ENCODE measurements around the gene C7orf25. TPM values are rescaled to one million over a fixed set of nuclear protein-coding genes. Genes with fewer than 3 reads are reported as not detected.
A peak's percentile ranks its signal among the peaks of the same experiment; 100 is the strongest.

C7orf25 gene
- total and polyA plus RNA-seq, 3 experiments from 2014 or later: 2.5 to 5.2 (median 4.6) TPM

GRCh38 chr7:42947521-42947920, 35.7 kb upstream of the C7orf25 start:
- H3K27ac ChIP-seq (ENCODE audit: low read depth, low read length): no peak overlapping the region
- DNase-seq: no peak
- no peaks in the 10 kb centered on the region for H3K4me1 ChIP-seq (ENCODE audit: insufficient read depth, low read length)
- Mint-ChIP-seq H3K9me3 (no peaks in the 10 kb centered on the region), H3K4me1 (peaks cover 2 to 9% (median 5%) of the 10 kb centered on the region in 3 donors), H3K4me3 (no peak overlapping the region), H3K27ac (no peak overlapping the region), H3K36me3 (no peaks in the 10 kb centered on the region), H3K27me3 (peaks cover 1 to 7% of the 10 kb centered on the region in 2 donors)
- no peaks in the 10 kb centered on the region for H3K9me3 ChIP-seq (ENCODE audit: low read length)
- no peaks in the 10 kb centered on the region for H3K36me3 ChIP-seq (ENCODE audit: insufficient read depth, low read length)
- ChIA-PET CTCF (no interaction called here), POLR2A (no interaction called here)
- no peaks in the 10 kb centered on the region for H3K27me3 ChIP-seq (ENCODE audit: insufficient read depth, low read length, poor library complexity, severe bottlenecking)
- no peak overlapping the region for H3K4me3 ChIP-seq (ENCODE audit: low read length)

- no peaks in the 10 kb centered on the region for H3K36me3 Mint-ChIP-seq
- H3K27ac Mint-ChIP-seq: no peak overlapping the region
- Histone ChIP-seq H3K27ac (ENCODE audit: low read depth, low read length) (no peak overlapping the region), H3K27me3 (ENCODE audit: insufficient read depth, low read length, poor library complexity, severe bottlenecking) (no peaks in the 10 kb centered on the region), H3K9me3 (ENCODE audit: low read length) (no peaks in the 10 kb centered on the region), H3K4me1 (ENCODE audit: insufficient read depth, low read length) (no peaks in the 10 kb centered on the region), H3K36me3 (ENCODE audit: insufficient read depth, low read length) (no peaks in the 10 kb centered on the region), H3K4me3 (ENCODE audit: low read length) (no peak overlapping the region)
- H3K9me3 Mint-ChIP-seq: no peaks in the 10 kb centered on the region
- H3K4me3 Mint-ChIP-seq: no peak overlapping the region
- H3K27me3 Mint-ChIP-seq: peaks cover 1 to 7% of the 10 kb centered on the region in 2 donors
- POLR2A ChIA-PET: no interaction called here
- DNase-seq: no peak
- CTCF ChIA-PET: no interaction called here
- H3K4me1 Mint-ChIP-seq: peaks cover 2 to 9% (median 5%) of the 10 kb centered on the region in 3 donors
These were observed 34.7 kb upstream of the C7orf25 start for GRCh38 chr7:42946627-42946950.

GRCh38 chr7:42945821-42946626, 34.2 kb upstream of the C7orf25 start:
- CTCF ChIA-PET: interaction anchor here (1.0 kb wide), 1 partner anchor 11 kb away, joined by 3 read pairs; no protein-coding TSS in a partner anchor
- H3K27ac ChIP-seq (ENCODE audit: low read depth, low read length): no peak overlapping the region
- H3K27ac Mint-ChIP-seq: peak overlapping the region in 1 of 8 donors; percentile 25
- H3K4me1 ChIP-seq (ENCODE audit: insufficient read depth, low read length): no peaks in the 10 kb centered on the region
- H3K9me3 Mint-ChIP-seq: no peaks in the 10 kb centered on the region
- no peaks in the 10 kb centered on the region for H3K36me3 Mint-ChIP-seq
- no peak for DNase-seq
- peaks cover 1 to 7% of the 10 kb centered on the region in 2 donors for H3K27me3 Mint-ChIP-seq
- no peaks in the 10 kb centered on the region for H3K9me3 ChIP-seq (ENCODE audit: low read length)
- no peak overlapping the region for H3K4me3 ChIP-seq (ENCODE audit: low read length)
- no peaks in the 10 kb centered on the region for H3K36me3 ChIP-seq (ENCODE audit: insufficient read depth, low read length)
- POLR2A ChIA-PET: no interaction called here
- H3K4me1 Mint-ChIP-seq: peaks cover 2 to 9% (median 5%) of the 10 kb centered on the region in 3 donors
- H3K27me3 ChIP-seq (ENCODE audit: insufficient read depth, low read length, poor library complexity, severe bottlenecking): no peaks in the 10 kb centered on the region
- peak overlapping the region in 2 of 7 donors; percentile 6 to 38 for H3K4me3 Mint-ChIP-seq

GRCh38 chr7:42940985-42941847, 29.3 kb upstream of the C7orf25 start:
- ChIA-PET POLR2A (interaction anchor here (0.6 kb wide), 1 partner anchor 52 kb away, joined by 3 read pairs; no protein-coding TSS in a partner anchor), CTCF (interaction anchor here (0.6 to 2.3 kb wide), 16 partner anchors 9 to 998 kb away, joined by 3 to 31 read pairs (median 4); partner anchors contain the start of genes COA1, MRPL32, PSMA2 and STK17A)
- Mint-ChIP-seq H3K4me1 (peaks cover 4 to 23% (median 19%) of the 10 kb centered on the region in 3 donors), H3K27me3 (peaks cover 0 to 1% of the 10 kb centered on the region in 2 donors), H3K9me3 (no peaks in the 10 kb centered on the region), H3K36me3 (peaks cover 0 to 37% (median 11%) of the 10 kb centered on the region in 3 donors), H3K4me3 (no peak overlapping the region), H3K27ac (peak overlapping the region in 1 of 8 donors; percentile 48)
- Histone ChIP-seq H3K27ac (ENCODE audit: low read depth, low read length) (no peak overlapping the region), H3K36me3 (ENCODE audit: insufficient read depth, low read length) (peaks cover 3% of the 10 kb centered on the region), H3K4me1 (ENCODE audit: insufficient read depth, low read length) (no peaks in the 10 kb centered on the region), H3K27me3 (ENCODE audit: insufficient read depth, low read length, poor library complexity, severe bottlenecking) (no peaks in the 10 kb centered on the region), H3K9me3 (ENCODE audit: low read length) (no peaks in the 10 kb centered on the region), H3K4me3 (ENCODE audit: low read length) (no peak overlapping the region)
- DNase-seq: peak; percentile 41 to 74 (median 52)

- DNase-seq: no peak
- Mint-ChIP-seq H3K27me3 (peaks cover 0 to 1% of the 10 kb centered on the region in 2 donors), H3K27ac (peak overlapping the region; percentile 12 to 68 (median 54)), H3K4me3 (peak overlapping the region in 1 of 7 donors; percentile 30), H3K36me3 (peaks cover 0 to 51% (median 15%) of the 10 kb centered on the region in 3 donors), H3K9me3 (no peaks in the 10 kb centered on the region), H3K4me1 (peaks cover 10 to 30% (median 22%) of the 10 kb centered on the region in 3 donors)
- Histone ChIP-seq H3K9me3 (ENCODE audit: low read length) (no peaks in the 10 kb centered on the region), H3K4me1 (ENCODE audit: insufficient read depth, low read length) (no peaks in the 10 kb centered on the region), H3K4me3 (ENCODE audit: low read length) (no peak overlapping the region), H3K27ac (ENCODE audit: low read depth, low read length) (no peak overlapping the region), H3K27me3 (ENCODE audit: insufficient read depth, low read length, poor library complexity, severe bottlenecking) (no peaks in the 10 kb centered on the region), H3K36me3 (ENCODE audit: insufficient read depth, low read length) (peaks cover 9% of the 10 kb centered on the region)
- POLR2A ChIA-PET: no interaction called here
- CTCF ChIA-PET: no interaction called here
These were observed 27.8 kb upstream of the C7orf25 start for GRCh38 chr7:42939457-42940240.

- POLR2A ChIA-PET: no interaction called here
- peaks cover 42 to 62% (median 55%) of the 10 kb centered on the region in 3 donors for H3K4me1 Mint-ChIP-seq
These were observed 24.0 kb upstream of the C7orf25 start for GRCh38 chr7:42935861-42936260.

GRCh38 chr7:42934291-42934690, 22.4 kb upstream of the C7orf25 start:
- peak overlapping the region in 7 of 8 donors; percentile 30 to 100 (median 64) for H3K27ac Mint-ChIP-seq

More at GRCh38 chr7:42935861-42936260, 24.0 kb upstream of the C7orf25 start:
- Mint-ChIP-seq H3K9me3 (no peaks in the 10 kb centered on the region), H3K36me3 (peaks cover 0 to 67% (median 15%) of the 10 kb centered on the region in 3 donors), H3K4me3 (peak overlapping the region in 1 of 7 donors; percentile 55), H3K27me3 (no peaks in the 10 kb centered on the region), H3K27ac (peak overlapping the region in 1 of 8 donors; percentile 14)
- Histone ChIP-seq H3K27me3 (ENCODE audit: insufficient read depth, low read length, poor library complexity, severe bottlenecking) (no peaks in the 10 kb centered on the region), H3K36me3 (ENCODE audit: insufficient read depth, low read length) (peaks cover 9% of the 10 kb centered on the region), H3K27ac (ENCODE audit: low read depth, low read length) (no peak overlapping the region), H3K4me1 (ENCODE audit: insufficient read depth, low read length) (peaks cover 19% of the 10 kb centered on the region), H3K9me3 (ENCODE audit: low read length) (no peaks in the 10 kb centered on the region), H3K4me3 (ENCODE audit: low read length) (no peak overlapping the region)
- DNase-seq: no peak
- CTCF ChIA-PET: interaction anchor here (1.2 to 1.9 kb wide), 4 partner anchors 10 to 647 kb away, joined by 3 to 7 read pairs (median 4); partner anchors contain the start of genes C7orf25 and STK17A

More at GRCh38 chr7:42934291-42934690, 22.4 kb upstream of the C7orf25 start:
- Mint-ChIP-seq H3K4me3 (peak overlapping the region; percentile 5 to 100 (median 56)), H3K36me3 (peaks cover 0 to 58% (median 12%) of the 10 kb centered on the region in 3 donors), H3K4me1 (peaks cover 50 to 67% (median 58%) of the 10 kb centered on the region in 3 donors), H3K27me3 (no peaks in the 10 kb centered on the region), H3K9me3 (no peaks in the 10 kb centered on the region)
- CTCF ChIA-PET: interaction anchor here (1.2 to 2.6 kb wide), 4 partner anchors 10 to 904 kb away, joined by 3 to 9 read pairs (median 6); partner anchors contain the start of genes C7orf25 and STK17A
- H3K4me3 ChIP-seq (ENCODE audit: low read length): no peak overlapping the region
- H3K36me3 ChIP-seq (ENCODE audit: insufficient read depth, low read length): peaks cover 9% of the 10 kb centered on the region
- peaks cover 34% of the 10 kb centered on the region for H3K4me1 ChIP-seq (ENCODE audit: insufficient read depth, low read length)
- POLR2A ChIA-PET: interaction anchor here (0.7 kb wide), 1 partner anchor 817 kb away, joined by 3 read pairs; no protein-coding TSS in a partner anchor
- DNase-seq: no peak
- no peaks in the 10 kb centered on the region for H3K9me3 ChIP-seq (ENCODE audit: low read length)
- H3K27me3 ChIP-seq (ENCODE audit: insufficient read depth, low read length, poor library complexity, severe bottlenecking): no peaks in the 10 kb centered on the region
- H3K27ac ChIP-seq (ENCODE audit: low read depth, low read length): no peak overlapping the region

All from CD8-positive, alpha-beta memory T cell (primary cell).